Endothelial cell of umbilical vein (primary cell): Measurements from ENCODE around the gene SQOR. TPM values are rescaled to one million over a fixed set of nuclear protein-coding genes. Genes with fewer than 3 reads are reported as not detected.

ENCODE experiments used
- BruUV-seq: library from RNA; stranded (reverse); fragments of 400-500 nt; replicated peaks from 2 replicates; lab custom pipeline; 2021; lab: Mats Ljungman, UMichigan
- CTCF ChIA-PET: fragments of 300-600, 350-600 bp; sonication (Branson Sonifier 250); formaldehyde crosslinking; loops from one replicate; lab custom pipeline; 2021; ENCODE audit warnings: antibody characterized with exemption, inconsistent platforms; lab: Charles Lee
- POLR2A ChIA-PET: fragments of 300-600, 350-600 bp; sonication (Branson Sonifier 250); formaldehyde crosslinking; loops from one replicate; lab custom pipeline; 2021; ENCODE audit warnings: antibody characterized with exemption, inconsistent platforms; lab: Charles Lee
- DNase-seq: peaks from one replicate; pipeline ENCODE4 v3.0.0-alpha.2; 2011; ENCODE audit warnings: low read depth, low spot score
- FAIRE-seq: peaks from 2 replicates; lab custom pipeline; 2011; peaks lifted over from hg19 to GRCh38; lab: Jason Lieb, UNC
- H2AFZ ChIP-seq: 2 replicates; pipeline ENCODE4 v1.6.0; 2012; ENCODE audit warnings: low read depth, low read length, control low read depth, inconsistent platforms
- H3K27ac ChIP-seq: 2 replicates; pipeline ENCODE4 v1.5.1; 2011; ENCODE audit warnings: low read depth, mild to moderate bottlenecking, control low read depth, low read length, moderate library complexity; ENCODE audit not compliant: insufficient read depth
- H3K27me3 ChIP-seq, 2 experiments: 2 replicates each; pipeline versions ENCODE4 v1.6.0 to v1.6.1; 2011; ENCODE audit warnings: low read length in 2 of 2, mixed read lengths in 1 of 2; ENCODE audit not compliant: control insufficient read depth in 2 of 2, insufficient read depth in 2 of 2
- H3K36me3 ChIP-seq, 2 experiments: 2 replicates in 1 of 2; 3 replicates in 1 of 2; pipeline ENCODE4 v1.5.1; 2011; ENCODE audit warnings: low read length in 2 of 2, mild to moderate bottlenecking in 1 of 2, moderate library complexity in 1 of 2; ENCODE audit not compliant: control insufficient read depth in 2 of 2, insufficient read depth in 2 of 2; ENCODE audit errors: extremely low read depth in 1 of 2
- H3K4me1 ChIP-seq: 3 replicates; pipeline ENCODE4 v1.5.1; 2011; ENCODE audit warnings: mild to moderate bottlenecking, low read length; ENCODE audit not compliant: control insufficient read depth, insufficient read depth; ENCODE audit errors: extremely low read depth
- H3K4me2 ChIP-seq: 2 replicates; pipeline ENCODE4 v1.6.1; 2011; ENCODE audit warnings: low read length, control low read depth, mixed read lengths; ENCODE audit not compliant: insufficient read depth
- H3K4me3 ChIP-seq, 3 experiments: fragments of 200-600 bp in 1 of 3; sonication (generic), shearing (Covaris generic) in 1 of 3; replicated peaks in 1 of 3; 2 replicates each; pipeline ENCODE4 v1.5.1; 2011 to 2016; ENCODE audit warnings: control low read depth in 3 of 3, low read length in 3 of 3, mild to moderate bottlenecking in 2 of 3, inconsistent platforms in 1 of 3, low read depth in 1 of 3, moderate library complexity in 1 of 3; ENCODE audit not compliant: insufficient read depth in 1 of 3
- H3K79me2 ChIP-seq: 2 replicates; pipeline ENCODE4 v1.6.0; 2012; ENCODE audit warnings: low read length, inconsistent platforms; ENCODE audit not compliant: control insufficient read depth, insufficient read depth
- H3K9ac ChIP-seq: replicated peaks from 2 replicates; pipeline ENCODE3; 2011; ENCODE audit warnings: low read length, control low read depth; ENCODE audit not compliant: insufficient read depth; ENCODE audit errors: extremely low read depth
- H3K9me1 ChIP-seq: replicated peaks from 3 replicates; pipeline ENCODE4 v1.6.0; 2011; ENCODE audit warnings: mild to moderate bottlenecking, low read length; ENCODE audit not compliant: control insufficient read depth, insufficient read depth; ENCODE audit errors: extremely low read depth
- H3K9me3 ChIP-seq: replicated peaks from 2 replicates; pipeline ENCODE4 v1.5.1; 2012; ENCODE audit warnings: low read length, inconsistent platforms; ENCODE audit not compliant: control insufficient read depth, insufficient read depth
- H4K20me1 ChIP-seq: replicated peaks from 2 replicates; pipeline ENCODE3; 2011; ENCODE audit warnings: mild to moderate bottlenecking, low read length; ENCODE audit not compliant: control insufficient read depth, insufficient read depth; ENCODE audit errors: extremely low read depth
- EZH2 ChIP-seq: IDR thresholded peaks from 2 replicates; pipeline ENCODE4 v1.6.1; 2012; ENCODE audit warnings: borderline replicate concordance, low read depth, mild to moderate bottlenecking, moderate library complexity, low read length, inconsistent platforms; ENCODE audit not compliant: severe bottlenecking
- FOS ChIP-seq: IDR thresholded peaks from 2 replicates; pipeline ENCODE4 v1.6.1; 2011; ENCODE audit warnings: mild to moderate bottlenecking, low read length, moderate library complexity, borderline replicate concordance; ENCODE audit not compliant: insufficient read depth
- GATA2 ChIP-seq: IDR thresholded peaks from 2 replicates; pipeline ENCODE4 v1.7.0; 2011; ENCODE audit warnings: low read depth, mild to moderate bottlenecking, moderate library complexity, mixed read lengths, low read length; ENCODE audit not compliant: insufficient read length, insufficient read depth
- JUN ChIP-seq: IDR thresholded peaks from 2 replicates; pipeline ENCODE4 v1.6.1; 2011; ENCODE audit warnings: borderline replicate concordance, low read depth; ENCODE audit not compliant: insufficient read length, insufficient read depth
- MYC ChIP-seq: IDR thresholded peaks from one replicate; pipeline ENCODE4 v1.6.1; 2011; ENCODE audit warnings: mild to moderate bottlenecking, low read depth, low read length
- POLR2A ChIP-seq: IDR thresholded peaks from 2 replicates; pipeline ENCODE4 v1.6.1; 2012; ENCODE audit warnings: low read depth, mild to moderate bottlenecking, control low read depth, low read length
- POLR2AphosphoS5 ChIP-seq: IDR thresholded peaks from 2 replicates; pipeline ENCODE4 v1.6.1; 2012; ENCODE audit warnings: low read depth, mild to moderate bottlenecking, control low read depth, low read length, moderate library complexity; ENCODE audit not compliant: insufficient read depth
- dilution Hi-C: fragments of 300-500 bp; cut with MboI; formaldehyde crosslinking; loops from one replicate; pipeline ENCODE4 v1.15.0; 2019; ENCODE audit warnings: low sequenced_read_pairs; ENCODE audit not compliant: extremely low pct_ligation_motif_present
- intact Hi-C: fragments of 100-400 bp; cut with micrococcal nuclease; formaldehyde crosslinking; loops from one replicate; pipeline ENCODE4 v1.10.0; 2022
- polyA plus RNA-seq, 4 experiments: library from polyadenylated mRNA; depleted of rRNA in 3 of 4; stranded (reverse) in 3 of 4; unstranded in 1 of 4; fragments of >200 nt; gene quantifications; 2 replicates each; pipeline versions ENCODE4 v1.2.1 to v1.2.3, GENCODE V29; 2011 to 2012; ENCODE audit warnings: missing spikeins in 1 of 4
- total RNA-seq: library from RNA; stranded (reverse); gene quantifications from 2 replicates; pipeline ENCODE4 v1.2.3, GENCODE V29; 2021
- TF ChIP-seq, protein P1 (sequence below): IDR thresholded peaks from 2 replicates; pipeline ENCODE4 v1.6.1; 2011; ENCODE audit not compliant: insufficient read depth, insufficient read length
- TF ChIP-seq, protein P2 (sequence below), 2 donors: IDR thresholded peaks; 1 replicate in 1 of 2; 2 replicates in 1 of 2; pipeline ENCODE4 v1.5.1; 2011; ENCODE audit warnings: low read length in 2 of 2, mild to moderate bottlenecking in 2 of 2, moderate library complexity in 2 of 2, control low read depth in 1 of 2, inconsistent platforms in 1 of 2, low read depth in 1 of 2; ENCODE audit not compliant: insufficient read depth in 1 of 2; ENCODE audit errors: extremely low read depth in 1 of 2

Gene SQOR
- total and polyA plus RNA-seq, 2 donors (not counting 3 experiments of a cell fraction or from before 2014, with no cell fraction given), result 12.9 to 17.9 TPM

DNA sequence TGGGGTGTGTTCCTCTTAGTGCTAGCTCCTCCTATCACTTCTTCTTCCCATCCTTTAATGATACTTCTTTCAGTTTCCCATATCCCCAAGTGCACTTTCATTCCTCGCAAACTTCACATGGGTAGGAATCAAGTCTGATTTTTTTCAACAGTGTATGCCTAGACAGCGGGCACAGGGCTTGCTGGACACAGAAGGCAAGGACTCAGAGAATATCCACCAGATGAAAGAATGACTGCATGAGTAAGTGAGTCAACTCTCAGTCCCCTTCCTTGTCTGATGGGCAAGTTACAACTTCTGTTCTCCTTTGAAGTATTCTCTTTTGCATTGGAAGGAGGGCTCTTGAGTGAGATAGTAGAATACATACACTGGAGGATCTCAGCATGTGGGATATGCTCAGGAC, 3.1 kb upstream of the SQOR start:
- intact Hi-C loops, result no loop called here
- Histone ChIP-seq H3K9me1 (no peaks in the 10 kb centered on the region), H3K27ac (no peak overlapping the region), H3K4me1 (peaks cover 13% of the 10 kb centered on the region), H2AFZ (peak overlapping the region; percentile 89), H4K20me1 (no peaks in the 10 kb centered on the region), H3K4me2 (peak overlapping the region; percentile 53), H3K9ac (no peak overlapping the region), H3K9me3 (no peaks in the 10 kb centered on the region), H3K27me3 (peaks cover 2% of the 10 kb centered on the region in 2 experiments), H3K36me3 (no peaks in the 10 kb centered on the region), H3K4me3 (no peak overlapping the region), H3K79me2 (no peaks in the 10 kb centered on the region)
- BruUV-seq, result no TSS peak
- POLR2A ChIA-PET, result no interaction called here
- DNase-seq, result no peak
- CTCF ChIA-PET, result interaction anchor here (0.7 kb wide), 1 partner anchor 18 kb away, joined by 3 read pairs; no protein-coding TSS in a partner anchor
- TF ChIP-seq EZH2 (no peak), GATA2 (no peak), POLR2A (no peak), MYC (no peak), JUN (no peak), FOS (no peak), POLR2AphosphoS5 (no peak)
- TF ChIP-seq, protein P1, sequence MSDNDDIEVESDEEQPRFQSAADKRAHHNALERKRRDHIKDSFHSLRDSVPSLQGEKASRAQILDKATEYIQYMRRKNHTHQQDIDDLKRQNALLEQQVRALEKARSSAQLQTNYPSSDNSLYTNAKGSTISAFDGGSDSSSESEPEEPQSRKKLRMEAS, result no peak
- TF ChIP-seq, protein P2, sequence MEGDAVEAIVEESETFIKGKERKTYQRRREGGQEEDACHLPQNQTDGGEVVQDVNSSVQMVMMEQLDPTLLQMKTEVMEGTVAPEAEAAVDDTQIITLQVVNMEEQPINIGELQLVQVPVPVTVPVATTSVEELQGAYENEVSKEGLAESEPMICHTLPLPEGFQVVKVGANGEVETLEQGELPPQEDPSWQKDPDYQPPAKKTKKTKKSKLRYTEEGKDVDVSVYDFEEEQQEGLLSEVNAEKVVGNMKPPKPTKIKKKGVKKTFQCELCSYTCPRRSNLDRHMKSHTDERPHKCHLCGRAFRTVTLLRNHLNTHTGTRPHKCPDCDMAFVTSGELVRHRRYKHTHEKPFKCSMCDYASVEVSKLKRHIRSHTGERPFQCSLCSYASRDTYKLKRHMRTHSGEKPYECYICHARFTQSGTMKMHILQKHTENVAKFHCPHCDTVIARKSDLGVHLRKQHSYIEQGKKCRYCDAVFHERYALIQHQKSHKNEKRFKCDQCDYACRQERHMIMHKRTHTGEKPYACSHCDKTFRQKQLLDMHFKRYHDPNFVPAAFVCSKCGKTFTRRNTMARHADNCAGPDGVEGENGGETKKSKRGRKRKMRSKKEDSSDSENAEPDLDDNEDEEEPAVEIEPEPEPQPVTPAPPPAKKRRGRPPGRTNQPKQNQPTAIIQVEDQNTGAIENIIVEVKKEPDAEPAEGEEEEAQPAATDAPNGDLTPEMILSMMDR (IDR thresholded peaks at IDR 0.05; ENCODE audit: extremely low read depth in 1 of 2, insufficient read depth in 1 of 2, low read depth in 1 of 2, low read length in 2 of 2), result no peak
- dilution Hi-C loops, result no loop called here
- FAIRE-seq, result no peak
